CD8-positive, alpha-beta memory T cell (primary cell): ENCODE data around the gene HJURP. TPM values are rescaled to one million over a fixed set of nuclear protein-coding genes. Genes with fewer than 3 reads are reported as not detected.

Source experiments
- CTCF ChIA-PET: fragments of 350-600 bp; sonication (Branson Sonifier 250); formaldehyde crosslinking; loops from one replicate; lab custom pipeline; 2021; ENCODE audit warnings: antibody characterized with exemption; lab: Charles Lee
- POLR2A ChIA-PET: fragments of 350-600 bp; sonication (Branson Sonifier 250); formaldehyde crosslinking; loops from one replicate; lab custom pipeline; 2021; ENCODE audit warnings: antibody characterized with exemption; lab: Charles Lee
- DNase-seq, 5 donors: peaks; one replicate each; pipeline versions ENCODE4 v3.0.0 to v3.0.0-alpha.2; 2020 to 2022; ENCODE audit warnings: mixed read lengths in 1 of 5
- H3K27ac ChIP-seq: one replicate; pipeline ENCODE4 v1.7.0; 2013; ENCODE audit warnings: low read depth, mild to moderate bottlenecking, low read length, moderate library complexity
- H3K27me3 ChIP-seq: 2 replicates; pipeline ENCODE4 v1.7.0; 2013; ENCODE audit warnings: low read length, mild to moderate bottlenecking; ENCODE audit not compliant: insufficient read depth, poor library complexity, severe bottlenecking
- H3K36me3 ChIP-seq: 2 replicates; pipeline ENCODE4 v1.7.0; 2013; ENCODE audit warnings: mild to moderate bottlenecking, low read length, moderate library complexity; ENCODE audit not compliant: insufficient read depth
- H3K4me1 ChIP-seq: 2 replicates; pipeline ENCODE4 v1.7.0; 2013; ENCODE audit warnings: mild to moderate bottlenecking, low read length, moderate library complexity; ENCODE audit not compliant: insufficient read depth
- H3K4me3 ChIP-seq: 2 replicates; pipeline ENCODE4 v1.7.0; 2013; ENCODE audit warnings: mild to moderate bottlenecking, low read length
- H3K9me3 ChIP-seq: 2 replicates; pipeline ENCODE4 v1.7.0; 2013; ENCODE audit warnings: mild to moderate bottlenecking, low read length
- H3K27ac Mint-ChIP-seq, 8 donors: one replicate each; pipeline ENCODE4 v1.8.0; 2020 to 2021; ENCODE audit warnings: mixed read lengths in 8 of 8, mild to moderate bottlenecking in 6 of 8, inconsistent platforms in 3 of 8, moderate library complexity in 3 of 8
- H3K27me3 Mint-ChIP-seq, 2 donors: one replicate each; pipeline ENCODE4 v1.8.0; 2020 to 2021; ENCODE audit warnings: mixed read lengths in 2 of 2, mild to moderate bottlenecking in 1 of 2, moderate library complexity in 1 of 2
- H3K36me3 Mint-ChIP-seq, 3 donors: one replicate each; pipeline ENCODE4 v1.8.0; 2020 to 2021; ENCODE audit warnings: mixed read lengths in 3 of 3, inconsistent platforms in 1 of 3, mild to moderate bottlenecking in 1 of 3
- H3K4me1 Mint-ChIP-seq, 3 donors: one replicate each; pipeline ENCODE4 v1.8.0; 2020 to 2021; ENCODE audit warnings: mixed read lengths in 3 of 3, inconsistent platforms in 1 of 3, mild to moderate bottlenecking in 1 of 3
- H3K4me3 Mint-ChIP-seq, 7 donors: one replicate each; pipeline ENCODE4 v1.8.0; 2020 to 2021; ENCODE audit warnings: mixed read lengths in 7 of 7, mild to moderate bottlenecking in 6 of 7, moderate library complexity in 4 of 7, inconsistent platforms in 2 of 7
- H3K9me3 Mint-ChIP-seq, 5 donors: one replicate each; pipeline ENCODE4 v1.8.0; 2020 to 2022; ENCODE audit warnings: mixed read lengths in 5 of 5, mild to moderate bottlenecking in 3 of 5, moderate library complexity in 2 of 5, inconsistent platforms in 1 of 5
- polyA plus RNA-seq: library from polyadenylated mRNA; unstranded; fragments of 300-500 nt; fragmentation: Illumina TruSeq; gene quantifications from one replicate; pipeline ENCODE4 v1.2.3, GENCODE V29; 2021
- total RNA-seq, 2 experiments: library from RNA; stranded (reverse); gene quantifications; one replicate each; pipeline ENCODE4 v1.2.3, GENCODE V29; 2021

The HJURP gene
- total and polyA plus RNA-seq, 3 experiments from 2014 or later: 37.9 to 41.2 TPM; not detected in 1

- Mint-ChIP-seq H3K27me3 (peaks cover 7 to 19% of the 10 kb centered on the region in 2 donors), H3K9me3 (no peaks in the 10 kb centered on the region), H3K4me3 (peak overlapping the region; percentile 30 to 97 (median 92)), H3K4me1 (peaks cover 18 to 46% (median 39%) of the 10 kb centered on the region in 3 donors), H3K36me3 (peaks cover 0 to 1% (median 0%) of the 10 kb centered on the region in 3 donors), H3K27ac (peak overlapping the region in 1 of 8 donors; percentile 50)
- Histone ChIP-seq H3K9me3 (no peaks in the 10 kb centered on the region), H3K4me1 (peaks cover 13% of the 10 kb centered on the region), H3K4me3 (peak overlapping the region; percentile 57), H3K36me3 (no peaks in the 10 kb centered on the region), H3K27me3 (no peaks in the 10 kb centered on the region), H3K27ac (peak overlapping the region; percentile 36)
- ChIA-PET POLR2A (no interaction called here), CTCF (interaction anchor here (1.0 kb wide), 1 partner anchor 10 kb away, joined by 4 read pairs; no protein-coding TSS in a partner anchor)
- no peak for DNase-seq
These were observed 1.0 kb upstream of the HJURP start for GRCh38 chr2:233855345-233855744.

GRCh38 chr2:233853883-233854240 lies 473 bp downstream of the HJURP start:
- Histone ChIP-seq H3K36me3 (no peaks in the 10 kb centered on the region), H3K9me3 (no peaks in the 10 kb centered on the region), H3K27me3 (no peaks in the 10 kb centered on the region), H3K4me1 (peaks cover 13% of the 10 kb centered on the region), H3K4me3 (peak overlapping the region; percentile 57), H3K27ac (peak overlapping the region; percentile 58)
- Mint-ChIP-seq H3K9me3 (no peaks in the 10 kb centered on the region), H3K27me3 (peaks cover 8 to 19% of the 10 kb centered on the region in 2 donors), H3K36me3 (peaks cover 0 to 1% (median 0%) of the 10 kb centered on the region in 3 donors), H3K4me3 (peak overlapping the region; percentile 74 to 97 (median 93)), H3K27ac (peak overlapping the region in 3 of 8 donors; percentile 21 to 46 (median 27)), H3K4me1 (peaks cover 18 to 46% (median 39%) of the 10 kb centered on the region in 3 donors)
- CTCF ChIA-PET: no interaction called here
- POLR2A ChIA-PET: no interaction called here
- DNase-seq: no peak

GRCh38 chr2:233853353-233853752 lies 982 bp downstream of the HJURP start:
- peaks cover 13% of the 10 kb centered on the region for H3K4me1 ChIP-seq
- Mint-ChIP-seq H3K4me3 (peak overlapping the region; percentile 74 to 97 (median 93)), H3K9me3 (no peaks in the 10 kb centered on the region), H3K36me3 (peaks cover 0 to 1% (median 0%) of the 10 kb centered on the region in 3 donors), H3K4me1 (peaks cover 18 to 46% (median 39%) of the 10 kb centered on the region in 3 donors), H3K27ac (peak overlapping the region in 3 of 8 donors; percentile 11 to 46 (median 33)), H3K27me3 (peaks cover 8 to 19% of the 10 kb centered on the region in 2 donors)
- H3K36me3 ChIP-seq: no peaks in the 10 kb centered on the region
- no peak for DNase-seq
- H3K27me3 ChIP-seq: no peaks in the 10 kb centered on the region
- peak overlapping the region; percentile 57 for H3K4me3 ChIP-seq
- H3K27ac ChIP-seq: peak overlapping the region; percentile 58
- H3K9me3 ChIP-seq: no peaks in the 10 kb centered on the region
- POLR2A ChIA-PET: no interaction called here
- CTCF ChIA-PET: no interaction called here

GRCh38 chr2:233852056-233852455 lies 2.3 kb downstream of the HJURP start:
- peaks cover 8 to 19% of the 10 kb centered on the region in 2 donors for H3K27me3 Mint-ChIP-seq
- no peaks in the 10 kb centered on the region for H3K9me3 Mint-ChIP-seq
- Histone ChIP-seq H3K9me3 (no peaks in the 10 kb centered on the region), H3K4me1 (peaks cover 13% of the 10 kb centered on the region), H3K36me3 (no peaks in the 10 kb centered on the region), H3K27me3 (no peaks in the 10 kb centered on the region), H3K27ac (no peak overlapping the region), H3K4me3 (no peak overlapping the region)
- CTCF ChIA-PET: no interaction called here
- H3K27ac Mint-ChIP-seq: peak overlapping the region in 1 of 8 donors; percentile 91
- DNase-seq: no peak
- peaks cover 0 to 1% (median 0%) of the 10 kb centered on the region in 3 donors for H3K36me3 Mint-ChIP-seq
- POLR2A ChIA-PET: no interaction called here
- peaks cover 15 to 39% (median 33%) of the 10 kb centered on the region in 3 donors for H3K4me1 Mint-ChIP-seq
- peak overlapping the region in 4 of 7 donors; percentile 1 to 74 (median 25) for H3K4me3 Mint-ChIP-seq

- Histone ChIP-seq H3K27me3 (no peaks in the 10 kb centered on the region), H3K36me3 (no peaks in the 10 kb centered on the region), H3K4me1 (peaks cover 13% of the 10 kb centered on the region), H3K9me3 (no peaks in the 10 kb centered on the region), H3K27ac (no peak overlapping the region), H3K4me3 (no peak overlapping the region)
- peaks cover 15 to 35% (median 33%) of the 10 kb centered on the region in 3 donors for H3K4me1 Mint-ChIP-seq
- no peak for DNase-seq
- no peaks in the 10 kb centered on the region for H3K9me3 Mint-ChIP-seq
- peaks cover 8 to 19% of the 10 kb centered on the region in 2 donors for H3K27me3 Mint-ChIP-seq
- no peak overlapping the region for H3K27ac Mint-ChIP-seq
- POLR2A ChIA-PET: no interaction called here
- H3K36me3 Mint-ChIP-seq: peaks cover 0 to 1% (median 0%) of the 10 kb centered on the region in 3 donors
- CTCF ChIA-PET: no interaction called here
- H3K4me3 Mint-ChIP-seq: no peak overlapping the region
These were observed 3.2 kb downstream of the HJURP start for GRCh38 chr2:233851169-233851568.

- H3K4me3 ChIP-seq: no peak overlapping the region
- no peaks in the 10 kb centered on the region for H3K27me3 ChIP-seq
- H3K9me3 ChIP-seq: no peaks in the 10 kb centered on the region
- peak overlapping the region in 1 of 7 donors; percentile 35 for H3K4me3 Mint-ChIP-seq
- DNase-seq: no peak
- no peaks in the 10 kb centered on the region for H3K36me3 ChIP-seq
- H3K4me1 ChIP-seq: peaks cover 13% of the 10 kb centered on the region
- ChIA-PET CTCF (no interaction called here), POLR2A (no interaction called here)
- peaks cover 0 to 1% (median 0%) of the 10 kb centered on the region in 3 donors for H3K36me3 Mint-ChIP-seq
- H3K27me3 Mint-ChIP-seq: peaks cover 8 to 19% of the 10 kb centered on the region in 2 donors
- no peak overlapping the region for H3K27ac Mint-ChIP-seq
- no peaks in the 10 kb centered on the region for H3K9me3 Mint-ChIP-seq
- H3K27ac ChIP-seq: no peak overlapping the region
- H3K4me1 Mint-ChIP-seq: peaks cover 13 to 33% (median 32%) of the 10 kb centered on the region in 3 donors
These were observed 3.6 kb downstream of the HJURP start for GRCh38 chr2:233850745-233851144.

GRCh38 chr2:233849607-233850271 lies 4.6 kb downstream of the HJURP start:
- H3K27me3 ChIP-seq: no peaks in the 10 kb centered on the region
- H3K4me1 Mint-ChIP-seq: peaks cover 8 to 26% (median 23%) of the 10 kb centered on the region in 3 donors
- H3K4me3 Mint-ChIP-seq: no peak overlapping the region
- no peaks in the 10 kb centered on the region for H3K9me3 Mint-ChIP-seq
- peaks cover 8 to 19% of the 10 kb centered on the region in 2 donors for H3K27me3 Mint-ChIP-seq
- POLR2A ChIA-PET: no interaction called here
- no peak for DNase-seq
- H3K9me3 ChIP-seq: no peaks in the 10 kb centered on the region
- no peak overlapping the region for H3K27ac Mint-ChIP-seq
- peaks cover 8% of the 10 kb centered on the region for H3K4me1 ChIP-seq
- peaks cover 0 to under 1% (median 0%) of the 10 kb centered on the region in 3 donors for H3K36me3 Mint-ChIP-seq
- CTCF ChIA-PET: no interaction called here
- H3K27ac ChIP-seq: no peak overlapping the region
- H3K4me3 ChIP-seq: no peak overlapping the region
- no peaks in the 10 kb centered on the region for H3K36me3 ChIP-seq

GRCh38 chr2:233848276-233848675 lies 6.1 kb downstream of the HJURP start:
- H3K27me3 ChIP-seq: no peaks in the 10 kb centered on the region
- H3K9me3 Mint-ChIP-seq: no peaks in the 10 kb centered on the region
- H3K27me3 Mint-ChIP-seq: peaks cover 5 to 14% of the 10 kb centered on the region in 2 donors
- no peak for DNase-seq
- no peak overlapping the region for H3K4me3 ChIP-seq
- H3K36me3 Mint-ChIP-seq: no peaks in the 10 kb centered on the region
- CTCF ChIA-PET: interaction anchor here (1.0 kb wide), 1 partner anchor 15 kb away, joined by 3 read pairs; no protein-coding TSS in a partner anchor
- POLR2A ChIA-PET: no interaction called here
- no peaks in the 10 kb centered on the region for H3K9me3 ChIP-seq
- H3K4me1 ChIP-seq: no peaks in the 10 kb centered on the region
- no peaks in the 10 kb centered on the region for H3K36me3 ChIP-seq
- peak overlapping the region in 1 of 8 donors; percentile 83 for H3K27ac Mint-ChIP-seq
- no peak overlapping the region for H3K27ac ChIP-seq
- H3K4me3 Mint-ChIP-seq: no peak overlapping the region
- peaks cover 1 to 15% (median 12%) of the 10 kb centered on the region in 3 donors for H3K4me1 Mint-ChIP-seq
